ENCODE measurements around the gene PRXL2C.
A peak's percentile ranks its signal among the peaks of the same experiment; 100 is the strongest.
"Not testable (repeated sequence)": the region's sequence is repeated elsewhere in the genome, so short reads cannot be mapped to it uniquely, and the experiment has no call there.

Gene PRXL2C

DNA sequence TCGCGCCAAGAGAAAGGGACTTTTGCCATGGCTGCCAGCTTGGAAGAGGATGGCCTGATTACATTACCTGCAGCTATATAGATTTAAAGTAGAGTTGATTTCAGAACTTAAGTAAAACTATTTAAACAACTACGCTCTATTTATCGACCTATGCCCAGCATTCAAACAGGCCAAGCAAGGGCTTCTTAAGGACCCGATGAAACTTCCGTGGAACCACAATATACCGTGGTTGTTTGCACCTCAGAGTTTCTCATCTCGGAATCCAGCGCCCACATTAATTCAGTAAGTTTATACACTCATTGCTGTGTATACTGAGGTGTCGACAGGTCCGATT is 35.0 kb downstream of the PRXL2C start:
- no peaks in the 10 kb centered on the region for H3K9me3 ChIP-seq (ENCODE audit: control insufficient read depth in 1 of 2, low read length in 2 of 2)
- H3K4me3 ChIP-seq (ENCODE audit: low read depth in 1 of 2, low read length in 2 of 2): peak overlapping the region; percentile 65 to 74
- no peaks in the 10 kb centered on the region for H3K27me3 ChIP-seq (ENCODE audit: control insufficient read depth in 1 of 2, insufficient read depth in 2 of 2, low read length in 2 of 2)
- H3K4me1 ChIP-seq (ENCODE audit: control insufficient read depth in 1 of 2, insufficient read depth in 2 of 2, low read length in 2 of 2): peaks cover 14 to 16% of the 10 kb centered on the region in 2 donors
- peak overlapping the region in 1 of 2 donors; percentile 57 for H3K9ac ChIP-seq (ENCODE audit: low read depth in 1 of 2, low read length in 2 of 2)
- H3K27ac ChIP-seq (ENCODE audit: low read depth, low read length): peak overlapping the region; percentile 14
- H3K36me3 ChIP-seq (ENCODE audit: control insufficient read depth in 1 of 2, insufficient read depth in 2 of 2, low read length in 2 of 2): no peaks in the 10 kb centered on the region

DNA sequence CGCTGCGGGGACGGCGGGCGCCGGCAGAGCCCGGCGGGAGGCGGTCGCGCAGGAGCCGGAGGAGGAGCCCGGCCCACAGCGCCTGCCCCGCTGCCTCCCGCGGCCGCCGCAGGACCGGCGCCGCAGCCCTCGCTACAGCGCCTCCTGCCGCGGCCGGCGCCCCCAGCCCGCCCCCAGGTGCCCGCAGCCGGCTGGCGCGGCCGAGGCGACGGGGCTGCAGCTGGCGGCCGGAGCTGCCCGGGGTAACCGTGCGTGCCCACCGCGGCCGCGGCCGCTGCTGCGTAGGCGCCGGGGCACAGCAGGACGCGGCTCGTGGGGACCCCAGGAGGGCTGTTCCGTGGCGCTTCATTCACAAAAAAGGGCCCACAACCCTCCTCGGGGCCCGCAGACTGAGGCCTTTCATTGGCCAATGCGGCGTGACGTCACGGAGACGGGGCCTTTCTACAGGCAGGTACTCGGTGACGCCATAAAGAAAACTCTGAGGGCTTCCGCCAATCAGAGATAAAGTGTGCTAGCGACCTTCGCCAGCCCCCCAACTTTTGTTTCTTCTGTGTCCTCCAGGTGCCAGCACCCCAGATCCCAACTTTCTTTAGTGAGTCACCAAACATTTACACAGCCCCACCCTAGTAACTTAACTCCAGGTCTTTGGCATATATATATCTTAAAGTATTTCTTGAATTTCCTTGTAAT is 35.5 kb downstream of the PRXL2C start, which contains the start of gene CDC14B:
TSS of gene CDC14B (minus strand) at position 353 of the 690 bp plus-strand sequence. CDS start 465 bp downstream, outside the sequence.
- H3K4me3 ChIP-seq (ENCODE audit: low read depth in 1 of 2, low read length in 2 of 2): peak within 1 kb of the TSS; percentile 74 to 78
- peak within 1 kb of the TSS; percentile 60 to 75 for H3K9ac ChIP-seq (ENCODE audit: low read depth in 1 of 2, low read length in 2 of 2)
- no peaks in the 10 kb centered on the region for H3K9me3 ChIP-seq (ENCODE audit: control insufficient read depth in 1 of 2, low read length in 2 of 2)
- peak within 1 kb of the TSS; percentile 41 for H3K27ac ChIP-seq (ENCODE audit: low read depth, low read length)
- H3K36me3 ChIP-seq (ENCODE audit: control insufficient read depth in 1 of 2, insufficient read depth in 2 of 2, low read length in 2 of 2): no peaks in the 10 kb centered on the region
- peaks cover 14 to 16% of the 10 kb centered on the region in 2 donors for H3K4me1 ChIP-seq (ENCODE audit: control insufficient read depth in 1 of 2, insufficient read depth in 2 of 2, low read length in 2 of 2)
- no peaks in the 10 kb centered on the region for H3K27me3 ChIP-seq (ENCODE audit: control insufficient read depth in 1 of 2, insufficient read depth in 2 of 2, low read length in 2 of 2)

DNA sequence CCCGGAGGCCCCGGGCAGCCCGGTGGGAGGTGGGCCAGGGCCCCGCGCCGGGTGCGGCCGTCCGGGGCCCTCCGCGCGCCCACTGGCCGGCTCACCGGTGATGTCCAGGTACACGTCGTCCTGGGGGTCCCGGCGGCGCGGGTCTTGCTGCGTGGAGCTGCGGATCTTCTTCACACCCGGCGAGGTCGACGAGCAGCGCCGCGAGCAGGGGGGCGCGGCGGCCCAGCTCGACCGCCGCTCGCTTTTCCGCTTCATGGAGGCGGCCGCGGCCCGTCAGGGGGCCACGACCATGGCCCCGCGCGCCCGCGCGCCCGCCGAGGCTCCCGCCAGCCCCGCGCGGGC is 36.0 kb downstream of the PRXL2C start:
- Histone ChIP-seq H3K27me3 (ENCODE audit: control insufficient read depth in 1 of 2, insufficient read depth in 2 of 2, low read length in 2 of 2) (no peaks in the 10 kb centered on the region), H3K4me1 (ENCODE audit: control insufficient read depth in 1 of 2, insufficient read depth in 2 of 2, low read length in 2 of 2) (peaks cover 14 to 16% of the 10 kb centered on the region in 2 donors), H3K36me3 (ENCODE audit: control insufficient read depth in 1 of 2, insufficient read depth in 2 of 2, low read length in 2 of 2) (no peaks in the 10 kb centered on the region), H3K9me3 (ENCODE audit: control insufficient read depth in 1 of 2, low read length in 2 of 2) (no peaks in the 10 kb centered on the region), H3K27ac (ENCODE audit: low read depth, low read length) (peak overlapping the region; percentile 41), H3K9ac (ENCODE audit: low read depth in 1 of 2, low read length in 2 of 2) (peak overlapping the region in 1 of 2 donors; percentile 75), H3K4me3 (ENCODE audit: low read depth in 1 of 2, low read length in 2 of 2) (peak overlapping the region; percentile 68 to 78)

DNA sequence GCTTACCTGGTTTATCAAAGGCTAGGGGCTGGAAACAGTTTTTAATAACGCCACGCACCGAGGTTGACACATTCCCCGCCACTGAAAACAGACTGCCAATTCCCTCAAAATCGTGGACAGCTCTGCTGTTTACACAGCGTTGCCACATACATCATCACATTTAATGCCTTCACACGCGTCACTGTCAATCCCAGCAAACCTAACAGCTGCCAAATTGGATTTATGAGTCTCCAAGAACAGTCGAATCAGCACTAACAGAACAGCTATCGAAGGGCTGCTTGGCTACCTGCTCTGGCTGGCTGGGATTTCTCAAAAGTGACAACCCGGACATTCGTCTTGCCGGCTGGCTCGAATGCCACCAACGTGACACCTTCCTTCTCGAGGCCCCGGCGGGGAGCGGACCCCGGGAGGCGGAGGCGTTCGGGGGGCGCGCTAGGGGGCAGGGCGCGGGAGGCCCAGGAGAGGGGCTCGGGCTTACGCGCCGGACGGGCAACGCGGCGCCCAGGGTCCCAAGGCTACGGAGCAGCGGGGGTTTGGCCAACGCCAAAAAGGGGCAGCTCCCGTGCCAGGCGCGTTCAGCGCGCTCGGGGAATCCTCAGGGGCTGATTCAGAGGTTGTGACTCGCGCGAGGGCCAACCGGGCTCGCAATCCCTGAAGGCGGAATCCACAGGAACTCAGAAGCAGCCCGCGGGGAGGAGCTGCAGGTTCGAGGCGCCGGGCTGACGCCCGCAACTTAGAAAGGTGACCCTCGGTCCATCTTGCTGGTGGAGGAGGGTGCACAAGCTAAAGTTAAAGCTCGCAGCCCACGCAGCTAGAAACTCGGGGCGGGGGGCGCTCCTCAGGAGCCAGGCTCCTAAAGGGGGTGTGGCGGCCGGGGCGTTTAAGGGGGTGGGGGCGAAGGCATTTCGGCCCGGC is 36.7 kb downstream of the PRXL2C start:
- Histone ChIP-seq H3K9me3 (ENCODE audit: control insufficient read depth in 1 of 2, low read length in 2 of 2) (no peaks in the 10 kb centered on the region), H3K27me3 (ENCODE audit: control insufficient read depth in 1 of 2, insufficient read depth in 2 of 2, low read length in 2 of 2) (no peaks in the 10 kb centered on the region), H3K4me3 (ENCODE audit: low read depth in 1 of 2, low read length in 2 of 2) (peak overlapping the region; percentile 68 to 78), H3K4me1 (ENCODE audit: control insufficient read depth in 1 of 2, insufficient read depth in 2 of 2, low read length in 2 of 2) (peaks cover 14 to 16% of the 10 kb centered on the region in 2 donors), H3K27ac (ENCODE audit: low read depth, low read length) (peak overlapping the region; percentile 41), H3K9ac (ENCODE audit: low read depth in 1 of 2, low read length in 2 of 2) (peak overlapping the region; percentile 60 to 75), H3K36me3 (ENCODE audit: control insufficient read depth in 1 of 2, insufficient read depth in 2 of 2, low read length in 2 of 2) (no peaks in the 10 kb centered on the region)

DNA sequence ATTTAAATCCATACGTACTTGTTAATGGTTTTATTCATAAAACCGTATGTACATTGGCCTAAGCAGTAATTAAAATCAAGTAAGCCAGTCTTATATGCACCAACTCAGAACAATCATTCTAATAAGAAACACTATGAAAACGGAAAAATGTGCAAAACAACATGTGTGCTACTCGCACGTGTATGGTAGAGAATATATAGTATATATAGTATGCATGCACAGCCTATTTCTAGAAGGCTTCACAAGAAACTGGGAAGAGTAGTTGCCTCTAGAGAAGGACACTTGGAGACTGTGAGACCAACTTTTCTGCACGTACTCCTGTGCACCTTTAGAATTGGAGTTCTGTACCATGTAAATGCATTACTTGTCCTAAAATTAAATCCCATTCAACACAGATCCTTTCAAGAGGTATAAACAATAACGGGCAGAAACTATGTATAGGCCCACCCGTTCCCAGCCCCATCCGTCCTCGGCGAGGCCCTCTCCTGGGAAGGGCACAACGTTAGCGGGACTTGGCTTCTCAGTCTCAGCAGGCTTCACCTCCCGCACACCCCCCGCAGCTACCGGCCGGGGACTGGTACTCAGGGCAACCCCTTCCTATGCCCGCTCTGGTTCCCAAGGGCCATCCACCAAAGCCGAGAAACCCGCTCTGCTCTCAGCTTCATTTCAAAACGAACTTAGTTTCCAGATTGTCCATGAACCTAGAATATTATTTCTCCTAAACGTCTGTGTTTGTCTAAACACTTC is 37.5 kb downstream of the PRXL2C start:
- Histone ChIP-seq H3K4me1 (ENCODE audit: control insufficient read depth in 1 of 2, insufficient read depth in 2 of 2, low read length in 2 of 2) (peaks cover 15 to 16% of the 10 kb centered on the region in 2 donors), H3K9me3 (ENCODE audit: control insufficient read depth in 1 of 2, low read length in 2 of 2) (no peaks in the 10 kb centered on the region), H3K36me3 (ENCODE audit: control insufficient read depth in 1 of 2, insufficient read depth in 2 of 2, low read length in 2 of 2) (no peaks in the 10 kb centered on the region), H3K9ac (ENCODE audit: low read depth in 1 of 2, low read length in 2 of 2) (no peak overlapping the region), H3K27me3 (ENCODE audit: control insufficient read depth in 1 of 2, insufficient read depth in 2 of 2, low read length in 2 of 2) (no peaks in the 10 kb centered on the region), H3K4me3 (ENCODE audit: low read depth in 1 of 2, low read length in 2 of 2) (no peak overlapping the region), H3K27ac (ENCODE audit: low read depth, low read length) (no peak overlapping the region)

DNA sequence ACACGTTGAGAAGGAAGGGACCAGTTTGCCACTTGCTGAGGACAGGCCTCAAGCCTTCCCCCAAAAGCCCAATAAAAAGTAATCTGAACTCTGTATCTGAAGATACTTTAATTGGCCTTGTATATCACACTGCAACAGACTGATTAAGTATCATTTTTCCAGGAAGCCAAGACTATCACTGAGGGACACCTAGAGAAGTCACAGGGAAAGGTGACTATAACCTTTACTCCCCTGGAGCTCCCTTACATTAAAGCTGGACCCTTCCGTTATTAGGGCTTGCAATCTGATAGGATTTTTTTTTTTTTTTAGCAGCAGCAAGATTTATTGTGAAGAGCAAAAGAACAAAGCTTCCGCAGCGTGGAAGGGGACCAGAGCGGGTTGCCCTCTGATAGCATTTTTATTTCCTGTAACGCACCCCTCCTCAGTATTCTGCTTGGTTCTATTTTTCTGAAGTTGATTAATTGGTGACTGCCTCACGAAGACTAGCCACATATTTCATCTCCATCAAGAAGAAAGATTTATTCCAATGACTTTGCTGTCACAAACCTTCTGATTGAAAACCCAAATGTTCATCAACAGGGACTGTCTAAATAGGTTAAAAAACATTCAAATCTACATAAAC is 38.2 kb downstream of the PRXL2C start:
- Histone ChIP-seq H3K4me3 (ENCODE audit: low read depth in 1 of 2, low read length in 2 of 2) (no peak overlapping the region), H3K9me3 (ENCODE audit: control insufficient read depth in 1 of 2, low read length in 2 of 2) (no peaks in the 10 kb centered on the region), H3K36me3 (ENCODE audit: control insufficient read depth in 1 of 2, insufficient read depth in 2 of 2, low read length in 2 of 2) (no peaks in the 10 kb centered on the region), H3K4me1 (ENCODE audit: control insufficient read depth in 1 of 2, insufficient read depth in 2 of 2, low read length in 2 of 2) (peaks cover 20 to 22% of the 10 kb centered on the region in 2 donors), H3K9ac (ENCODE audit: low read depth in 1 of 2, low read length in 2 of 2) (no peak overlapping the region), H3K27me3 (ENCODE audit: control insufficient read depth in 1 of 2, insufficient read depth in 2 of 2, low read length in 2 of 2) (no peaks in the 10 kb centered on the region), H3K27ac (ENCODE audit: low read depth, low read length) (no peak overlapping the region)

DNA sequence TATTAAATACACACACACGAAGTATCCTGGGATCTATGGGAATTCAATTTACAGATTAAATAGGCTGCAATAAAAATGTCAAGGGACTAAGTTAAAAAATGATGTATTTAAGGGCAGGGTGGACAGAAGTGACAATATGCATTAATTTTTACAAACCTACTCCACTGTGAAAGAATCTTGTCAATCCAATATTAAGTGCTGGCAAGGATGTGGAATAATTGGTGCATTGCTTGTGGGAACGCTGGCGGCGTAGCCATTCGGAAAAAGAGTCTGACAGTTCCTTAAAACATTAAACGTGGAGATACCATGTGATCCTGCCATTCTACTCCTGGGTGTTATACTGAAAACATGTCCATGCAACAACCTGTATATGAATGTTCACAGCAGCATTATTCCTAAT is 39.7 kb downstream of the PRXL2C start:
- Histone ChIP-seq H3K27ac (ENCODE audit: low read depth, low read length) (no peak overlapping the region), H3K4me1 (ENCODE audit: control insufficient read depth in 1 of 2, insufficient read depth in 2 of 2, low read length in 2 of 2) (peaks cover 17 to 19% of the 10 kb centered on the region in 2 donors)

DNA sequence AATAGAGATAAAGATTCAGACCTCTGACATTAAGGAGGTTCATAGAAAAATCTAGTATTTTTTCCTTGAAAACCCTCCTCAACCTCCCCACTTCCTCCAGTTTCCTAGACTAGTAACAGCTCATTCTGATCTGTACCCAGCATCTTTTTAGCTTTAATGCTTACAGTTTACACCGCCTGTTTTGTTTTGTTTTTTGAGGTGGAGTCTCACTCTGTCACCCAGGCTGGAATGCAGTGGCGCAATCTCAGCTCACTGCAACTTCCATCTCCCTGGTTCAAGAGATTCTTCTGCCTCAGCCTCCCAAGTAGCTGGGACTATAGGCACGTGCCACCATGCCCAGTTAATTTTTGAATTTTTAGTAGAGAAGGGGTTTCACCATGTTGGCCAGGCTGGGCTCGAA is 40.5 kb downstream of the PRXL2C start:
- H3K9ac ChIP-seq (ENCODE audit: low read depth in 1 of 2, low read length in 2 of 2); H3K27me3 ChIP-seq (ENCODE audit: control insufficient read depth in 1 of 2, insufficient read depth in 2 of 2, low read length in 2 of 2); H3K4me3 ChIP-seq (ENCODE audit: low read depth in 1 of 2, low read length in 2 of 2); H3K9me3 ChIP-seq (ENCODE audit: control insufficient read depth in 1 of 2, low read length in 2 of 2); H3K27ac ChIP-seq (ENCODE audit: low read depth, low read length); H3K36me3 ChIP-seq (ENCODE audit: control insufficient read depth in 1 of 2, insufficient read depth in 2 of 2, low read length in 2 of 2): not testable (repeated sequence)
- peaks cover 13 to 14% of the 10 kb centered on the region in 2 donors for H3K4me1 ChIP-seq (ENCODE audit: control insufficient read depth in 1 of 2, insufficient read depth in 2 of 2, low read length in 2 of 2)

More for the DNA sequence above, 39.7 kb downstream of the PRXL2C start:
- no peaks in the 10 kb centered on the region for H3K27me3 ChIP-seq (ENCODE audit: control insufficient read depth in 1 of 2, insufficient read depth in 2 of 2, low read length in 2 of 2)
- H3K9ac ChIP-seq (ENCODE audit: low read depth in 1 of 2, low read length in 2 of 2): no peak overlapping the region
- H3K4me3 ChIP-seq (ENCODE audit: low read depth in 1 of 2, low read length in 2 of 2): no peak overlapping the region
- no peaks in the 10 kb centered on the region for H3K9me3 ChIP-seq (ENCODE audit: control insufficient read depth in 1 of 2, low read length in 2 of 2)
- H3K36me3 ChIP-seq (ENCODE audit: control insufficient read depth in 1 of 2, insufficient read depth in 2 of 2, low read length in 2 of 2): no peaks in the 10 kb centered on the region

DNA sequence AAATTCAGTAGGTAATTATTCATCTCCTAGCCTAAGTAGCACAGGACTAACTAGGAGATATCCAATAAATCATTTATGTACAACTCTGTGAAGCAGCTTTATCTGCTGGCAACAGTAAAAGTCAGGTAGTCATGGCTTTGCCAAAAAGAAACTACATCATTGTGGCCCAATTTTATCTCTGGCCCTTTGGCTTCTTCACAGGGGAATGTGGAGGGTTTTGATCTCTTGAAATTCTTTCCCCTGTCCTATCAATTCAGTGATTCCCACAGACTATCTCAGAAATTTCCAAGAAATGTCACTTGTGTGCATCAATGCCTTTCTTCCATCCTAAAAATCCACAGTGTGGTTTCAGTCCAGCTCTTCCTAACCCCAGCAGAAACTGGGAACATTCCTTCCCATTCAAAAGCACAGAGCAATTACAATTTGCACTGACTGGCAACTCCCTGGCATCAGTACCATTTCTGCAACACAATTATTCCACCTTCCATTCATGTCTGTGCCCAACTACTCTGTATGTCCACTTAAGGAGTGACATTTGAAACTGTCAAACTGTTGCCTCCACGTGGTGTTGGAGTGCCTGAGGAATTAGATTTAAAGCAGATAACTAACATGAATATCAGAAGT is 42.0 kb downstream of the PRXL2C start:
- Histone ChIP-seq H3K4me3 (ENCODE audit: low read depth in 1 of 2, low read length in 2 of 2) (no peak overlapping the region), H3K36me3 (ENCODE audit: control insufficient read depth in 1 of 2, insufficient read depth in 2 of 2, low read length in 2 of 2) (no peaks in the 10 kb centered on the region), H3K4me1 (ENCODE audit: control insufficient read depth in 1 of 2, insufficient read depth in 2 of 2, low read length in 2 of 2) (peaks cover 9 to 12% of the 10 kb centered on the region in 2 donors), H3K27me3 (ENCODE audit: control insufficient read depth in 1 of 2, insufficient read depth in 2 of 2, low read length in 2 of 2) (no peaks in the 10 kb centered on the region), H3K9me3 (ENCODE audit: control insufficient read depth in 1 of 2, low read length in 2 of 2) (no peaks in the 10 kb centered on the region), H3K9ac (ENCODE audit: low read depth in 1 of 2, low read length in 2 of 2) (no peak overlapping the region), H3K27ac (ENCODE audit: low read depth, low read length) (no peak overlapping the region)
